DOHH2 (cell line): Measurements from ENCODE around the gene ENTPD2.

Source experiments
- H3F3A ChIP-seq: fragments of 200-600 bp; sonication (generic), shearing (Covaris generic); 2 replicates; pipeline ENCODE4 v1.6.0; 2016; ENCODE audit warnings: antibody characterized with exemption, mild to moderate bottlenecking; ENCODE audit not compliant: control insufficient read depth, insufficient read depth
- H3K27ac ChIP-seq: fragments of 200-600 bp; sonication (generic); 2 replicates; pipeline ENCODE4 v1.5.1; 2014; ENCODE audit warnings: low read depth, mild to moderate bottlenecking, low read length, moderate library complexity
- H3K27me3 ChIP-seq: fragments of 200-600 bp; sonication (generic); 2 replicates; pipeline ENCODE4 v1.6.1; 2014; ENCODE audit warnings: mild to moderate bottlenecking, low read length, mixed read lengths; ENCODE audit not compliant: control insufficient read depth
- H3K36me3 ChIP-seq: fragments of 200-600 bp; sonication (generic); 2 replicates; pipeline ENCODE4 v1.6.1; 2014; ENCODE audit warnings: mild to moderate bottlenecking, low read length, moderate library complexity, mixed read lengths; ENCODE audit not compliant: control insufficient read depth
- H3K4me1 ChIP-seq: fragments of 200-600 bp; sonication (generic); 2 replicates; pipeline ENCODE4 v1.6.1; 2014; ENCODE audit warnings: mild to moderate bottlenecking, low read length, mixed read lengths; ENCODE audit not compliant: control insufficient read depth
- H3K4me2 ChIP-seq: fragments of 200-600 bp; sonication (generic); 2 replicates; pipeline ENCODE4 v1.6.0; 2014; ENCODE audit warnings: mild to moderate bottlenecking, low read length, moderate library complexity
- H3K4me3 ChIP-seq: fragments of 200-600 bp; sonication (generic); 2 replicates; pipeline ENCODE4 v1.5.1; 2014; ENCODE audit warnings: mild to moderate bottlenecking, low read length, mixed read lengths
- H3K79me2 ChIP-seq: fragments of 200-600 bp; sonication (generic); 2 replicates; pipeline ENCODE4 v1.6.1; 2014; ENCODE audit warnings: mild to moderate bottlenecking, low read length, mixed read lengths; ENCODE audit not compliant: control insufficient read depth
- H3K9me2 ChIP-seq: fragments of 200-600 bp; sonication (generic); replicated peaks from 2 replicates; pipeline ENCODE4 v1.6.1; 2014; ENCODE audit warnings: mild to moderate bottlenecking, low read length, mixed read lengths; ENCODE audit not compliant: control insufficient read depth
- H3K9me3 ChIP-seq: fragments of 200-600 bp; sonication (generic); 2 replicates; pipeline ENCODE4 v1.6.1; 2014; ENCODE audit warnings: antibody characterized with exemption, low read length, mixed read lengths; ENCODE audit not compliant: control insufficient read depth, insufficient read depth
- H4K20me1 ChIP-seq: fragments of 200-600 bp; sonication (generic); 2 replicates; pipeline ENCODE4 v1.6.0; 2014; ENCODE audit warnings: low read depth, mild to moderate bottlenecking, antibody characterized with exemption, low read length, moderate library complexity; ENCODE audit not compliant: control insufficient read depth, insufficient read depth
- EZH2phosphoT487 ChIP-seq: fragments of 200-600 bp; sonication (generic); IDR thresholded peaks from 2 replicates; pipeline ENCODE4 v1.6.1; 2017; ENCODE audit warnings: borderline replicate concordance, mild to moderate bottlenecking, antibody characterized with exemption, low read length, moderate library complexity, mixed read lengths
- TF ChIP-seq, protein P1 (sequence below): fragments of 200-600 bp; sonication (generic); IDR thresholded peaks from one replicate; pipeline ENCODE4 v1.5.1; 2014; ENCODE audit warnings: antibody characterized with exemption, mild to moderate bottlenecking, low read depth, low read length; ENCODE audit not compliant: poor library complexity, severe bottlenecking

ENTPD2 gene

DNA sequence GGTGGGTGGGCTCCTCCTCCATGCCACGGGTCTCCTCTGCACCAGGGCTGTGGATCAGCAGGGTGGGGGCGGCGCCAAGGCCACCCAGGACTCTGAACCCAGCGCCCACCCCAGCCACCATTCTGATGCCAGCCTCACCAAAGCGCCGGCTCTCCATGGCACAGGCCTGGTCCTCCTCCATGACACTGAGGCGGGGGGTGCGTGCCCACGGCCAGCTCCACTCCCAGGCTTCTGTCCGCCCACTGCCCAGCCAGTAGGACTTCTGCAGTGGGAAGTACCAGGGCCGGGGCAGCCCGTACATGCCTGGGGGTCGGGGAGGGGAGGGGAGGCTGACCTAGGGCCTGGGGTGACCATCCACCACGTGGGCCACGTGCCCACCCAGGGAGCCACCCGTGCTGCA is 37.4 kb downstream of the ENTPD2 start:
- no peaks in the 10 kb centered on the region for H3K79me2 ChIP-seq
- no peak overlapping the region for H3K4me3 ChIP-seq
- H4K20me1 ChIP-seq: no peaks in the 10 kb centered on the region
- H3F3A ChIP-seq: no peaks in the 10 kb centered on the region
- TF ChIP-seq, protein P1, sequence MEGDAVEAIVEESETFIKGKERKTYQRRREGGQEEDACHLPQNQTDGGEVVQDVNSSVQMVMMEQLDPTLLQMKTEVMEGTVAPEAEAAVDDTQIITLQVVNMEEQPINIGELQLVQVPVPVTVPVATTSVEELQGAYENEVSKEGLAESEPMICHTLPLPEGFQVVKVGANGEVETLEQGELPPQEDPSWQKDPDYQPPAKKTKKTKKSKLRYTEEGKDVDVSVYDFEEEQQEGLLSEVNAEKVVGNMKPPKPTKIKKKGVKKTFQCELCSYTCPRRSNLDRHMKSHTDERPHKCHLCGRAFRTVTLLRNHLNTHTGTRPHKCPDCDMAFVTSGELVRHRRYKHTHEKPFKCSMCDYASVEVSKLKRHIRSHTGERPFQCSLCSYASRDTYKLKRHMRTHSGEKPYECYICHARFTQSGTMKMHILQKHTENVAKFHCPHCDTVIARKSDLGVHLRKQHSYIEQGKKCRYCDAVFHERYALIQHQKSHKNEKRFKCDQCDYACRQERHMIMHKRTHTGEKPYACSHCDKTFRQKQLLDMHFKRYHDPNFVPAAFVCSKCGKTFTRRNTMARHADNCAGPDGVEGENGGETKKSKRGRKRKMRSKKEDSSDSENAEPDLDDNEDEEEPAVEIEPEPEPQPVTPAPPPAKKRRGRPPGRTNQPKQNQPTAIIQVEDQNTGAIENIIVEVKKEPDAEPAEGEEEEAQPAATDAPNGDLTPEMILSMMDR: no peak
- TF ChIP-seq EZH2phosphoT487: no peak
- H3K36me3 ChIP-seq: no peaks in the 10 kb centered on the region
- no peaks in the 10 kb centered on the region for H3K27me3 ChIP-seq
- H3K9me2 ChIP-seq: no peaks in the 10 kb centered on the region
- H3K4me1 ChIP-seq: no peaks in the 10 kb centered on the region
- H3K9me3 ChIP-seq: no peaks in the 10 kb centered on the region
- no peak overlapping the region for H3K4me2 ChIP-seq
- H3K27ac ChIP-seq: no peak overlapping the region

DNA sequence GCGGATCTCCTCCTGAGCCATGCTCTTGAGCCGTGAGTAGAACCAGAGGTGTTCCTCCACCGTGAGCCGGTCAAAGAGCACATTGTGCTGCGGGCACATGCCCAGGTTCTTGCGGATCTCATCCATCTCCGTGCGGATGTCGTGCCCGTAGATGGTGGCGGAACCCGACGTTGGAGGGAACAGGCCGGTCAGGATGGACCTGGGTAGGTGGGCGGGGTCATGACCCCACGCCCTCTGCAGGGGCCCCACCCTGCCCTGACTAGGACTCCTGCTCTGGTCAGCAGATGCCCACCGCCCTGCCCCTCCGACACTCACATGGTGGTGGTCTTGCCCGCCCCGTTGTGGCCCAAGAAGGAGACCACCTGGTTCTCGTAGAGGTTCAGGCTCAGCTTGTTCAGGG is 37.9 kb downstream of the ENTPD2 start:
- Histone ChIP-seq H3K4me3 (no peak overlapping the region), H3K79me2 (no peaks in the 10 kb centered on the region), H4K20me1 (no peaks in the 10 kb centered on the region), H3K27ac (no peak overlapping the region), H3K9me3 (no peaks in the 10 kb centered on the region), H3K27me3 (no peaks in the 10 kb centered on the region), H3K9me2 (no peaks in the 10 kb centered on the region), H3K36me3 (no peaks in the 10 kb centered on the region), H3K4me1 (no peaks in the 10 kb centered on the region), H3K4me2 (no peak overlapping the region), H3F3A (no peaks in the 10 kb centered on the region)
- TF ChIP-seq, protein P1: no peak
- TF ChIP-seq EZH2phosphoT487: no peak

DNA sequence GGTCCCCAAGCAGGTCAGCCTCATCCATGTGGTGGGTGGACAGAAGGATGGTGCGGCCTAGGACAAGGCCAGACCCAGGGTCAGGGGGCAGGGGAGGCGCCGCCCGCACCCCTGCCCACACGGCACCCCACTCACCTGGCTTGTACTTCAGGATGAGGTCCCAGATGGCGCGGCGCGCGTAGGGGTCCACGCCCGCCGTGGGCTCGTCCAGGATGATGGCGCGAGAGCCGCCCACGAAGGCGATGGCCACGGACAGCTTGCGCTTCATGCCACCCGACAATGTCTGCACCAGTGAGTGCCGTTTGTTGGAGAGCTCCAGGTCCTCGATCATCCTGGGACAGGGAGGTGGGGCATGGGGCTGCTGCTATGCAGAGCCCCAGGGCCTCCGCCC is 38.3 kb downstream of the ENTPD2 start:
- Histone ChIP-seq H3K4me1 (no peaks in the 10 kb centered on the region), H3K9me3 (no peaks in the 10 kb centered on the region), H3K79me2 (no peaks in the 10 kb centered on the region), H3K27ac (no peak overlapping the region), H3K9me2 (no peaks in the 10 kb centered on the region), H3K27me3 (no peaks in the 10 kb centered on the region), H3F3A (no peaks in the 10 kb centered on the region), H3K36me3 (no peaks in the 10 kb centered on the region), H4K20me1 (no peaks in the 10 kb centered on the region), H3K4me2 (no peak overlapping the region), H3K4me3 (no peak overlapping the region)
- TF ChIP-seq, protein P1: no peak
- TF ChIP-seq EZH2phosphoT487: no peak
